GM23248 (cell line): ENCODE data around the gene OR52K2.

Source experiments
- EZH2 ChIP-seq: fragments of 200-600 bp; sonication (generic); IDR thresholded peaks from 2 replicates; pipeline ENCODE4 v1.6.1; 2018; ENCODE audit warnings: antibody characterized with exemption, mild to moderate bottlenecking; ENCODE audit not compliant: insufficient read depth, poor library complexity, severe bottlenecking
- EZH2phosphoT487 ChIP-seq: fragments of 200-600 bp; sonication (generic); IDR thresholded peaks from 2 replicates; pipeline ENCODE4 v1.6.1; 2018; ENCODE audit warnings: antibody characterized with exemption, moderate library complexity, mild to moderate bottlenecking, low read depth; ENCODE audit not compliant: insufficient read depth

GRCh38 chr11:4454021-4454420 lies 4.9 kb downstream of the OR52K2 start:
- TF ChIP-seq EZH2phosphoT487 = no peak
- TF ChIP-seq EZH2 = no peak
